HL-60 (cell line): ENCODE measurements around the gene COL18A1.

Source experiments
- DNase-seq, 2 experiments: peaks; one replicate each; pipeline ENCODE4 v3.0.0-alpha.2; 2010 to 2020; ENCODE audit warnings: low read depth in 1 of 2, low spot score in 1 of 2
- H3K27ac ChIP-seq: fragments of 250-450 bp; sonication (Bioruptor Pico); replicated peaks from 2 replicates; pipeline ENCODE4 v1.5.1; 2020; ENCODE audit warnings: mild to moderate bottlenecking, moderate library complexity
- H3K27me3 ChIP-seq: fragments of 250-450 bp; sonication (Bioruptor Pico); 2 replicates; pipeline ENCODE4 v1.5.1; 2021; ENCODE audit warnings: mild to moderate bottlenecking, moderate library complexity; ENCODE audit not compliant: insufficient read depth, poor library complexity, severe bottlenecking
- H3K4me3 ChIP-seq: replicated peaks from 2 replicates; pipeline ENCODE4 v1.5.1; 2011; ENCODE audit warnings: mild to moderate bottlenecking, control low read depth, low read length; ENCODE audit not compliant: insufficient read depth
- GABPA ChIP-seq: IDR thresholded peaks from 2 replicates; pipeline ENCODE4 v1.6.1; 2012; ENCODE audit warnings: low read depth
- POLR2AphosphoS5 ChIP-seq: IDR thresholded peaks from 2 replicates; pipeline ENCODE4 v1.6.1; 2012; ENCODE audit warnings: low read depth
- SPI1 ChIP-seq: IDR thresholded peaks from 2 replicates; pipeline ENCODE4 v1.6.1; 2012; ENCODE audit warnings: low read depth, mild to moderate bottlenecking, borderline replicate concordance
- TF ChIP-seq, protein P1 (sequence below): IDR thresholded peaks from one replicate; pipeline ENCODE4 v1.5.1; 2011; ENCODE audit warnings: low read length, control low read depth, inconsistent platforms; ENCODE audit not compliant: insufficient read depth
- TF ChIP-seq, protein P2 (sequence below): IDR thresholded peaks from 2 replicates; pipeline ENCODE4 v1.6.1; 2012; ENCODE audit warnings: low read depth; ENCODE audit not compliant: insufficient replicate concordance

Gene COL18A1

DNA sequence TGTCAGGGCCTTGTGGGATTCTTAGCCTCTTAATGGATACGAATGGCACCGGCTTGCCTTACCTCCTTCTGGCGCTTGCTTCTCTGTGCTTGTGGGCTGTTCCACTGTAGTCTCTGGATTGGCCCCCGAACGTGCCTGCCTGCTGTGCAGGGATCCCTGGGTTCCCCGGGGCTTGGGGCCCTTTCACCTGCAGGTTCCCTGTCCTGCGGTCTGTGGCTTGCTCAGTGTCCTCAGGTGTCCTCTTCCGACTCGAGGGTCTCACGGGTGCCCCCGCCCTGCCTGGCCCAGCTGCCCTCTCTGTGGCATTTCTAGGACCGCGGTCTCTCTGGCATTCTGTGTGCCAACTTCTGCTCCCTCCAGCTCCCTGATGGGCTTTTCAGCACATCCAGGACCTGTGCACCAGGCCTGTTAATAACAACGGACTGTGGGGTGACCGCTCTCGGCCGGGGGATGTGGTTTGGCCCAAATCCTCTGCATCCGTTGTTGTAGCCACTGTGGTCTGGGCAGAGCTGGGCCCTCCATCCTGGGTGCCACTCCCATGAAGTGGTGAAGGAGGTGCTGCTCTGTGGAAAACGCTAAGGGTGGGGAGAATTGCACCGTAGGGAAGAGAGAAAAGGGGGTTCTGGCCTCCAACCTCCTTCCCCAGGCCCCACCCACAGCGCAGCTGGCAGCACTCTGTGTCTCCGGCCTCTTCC is 12.4 kb downstream of the COL18A1 start:
- no peak overlapping the region for H3K27ac ChIP-seq
- no peak for DNase-seq
- no peak overlapping the region for H3K4me3 ChIP-seq
- TF ChIP-seq GABPA: no peak
- no peak for TF ChIP-seq SPI1
- peaks cover 3% of the 10 kb centered on the region for H3K27me3 ChIP-seq

DNA sequence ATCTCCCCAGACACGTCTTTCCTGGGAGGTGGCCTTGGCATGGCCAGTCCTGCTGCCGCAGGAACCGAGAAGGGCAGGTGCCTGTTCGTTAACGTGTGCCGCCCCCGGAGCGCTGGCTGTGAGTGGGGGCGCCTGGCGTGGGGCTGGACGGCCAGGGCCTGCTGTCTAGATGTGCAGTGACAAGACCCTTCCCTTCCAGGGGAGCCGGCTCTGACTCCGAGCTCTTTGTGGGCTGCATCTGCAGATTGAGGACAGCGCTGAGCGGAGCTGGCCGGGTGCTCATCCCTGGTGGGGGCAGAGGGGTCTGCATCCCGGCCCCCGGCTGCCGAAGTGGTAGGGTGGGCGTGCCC is 13.0 kb downstream of the COL18A1 start:
- DNase-seq: no peak
- TF ChIP-seq GABPA: no peak
- TF ChIP-seq, protein P1, sequence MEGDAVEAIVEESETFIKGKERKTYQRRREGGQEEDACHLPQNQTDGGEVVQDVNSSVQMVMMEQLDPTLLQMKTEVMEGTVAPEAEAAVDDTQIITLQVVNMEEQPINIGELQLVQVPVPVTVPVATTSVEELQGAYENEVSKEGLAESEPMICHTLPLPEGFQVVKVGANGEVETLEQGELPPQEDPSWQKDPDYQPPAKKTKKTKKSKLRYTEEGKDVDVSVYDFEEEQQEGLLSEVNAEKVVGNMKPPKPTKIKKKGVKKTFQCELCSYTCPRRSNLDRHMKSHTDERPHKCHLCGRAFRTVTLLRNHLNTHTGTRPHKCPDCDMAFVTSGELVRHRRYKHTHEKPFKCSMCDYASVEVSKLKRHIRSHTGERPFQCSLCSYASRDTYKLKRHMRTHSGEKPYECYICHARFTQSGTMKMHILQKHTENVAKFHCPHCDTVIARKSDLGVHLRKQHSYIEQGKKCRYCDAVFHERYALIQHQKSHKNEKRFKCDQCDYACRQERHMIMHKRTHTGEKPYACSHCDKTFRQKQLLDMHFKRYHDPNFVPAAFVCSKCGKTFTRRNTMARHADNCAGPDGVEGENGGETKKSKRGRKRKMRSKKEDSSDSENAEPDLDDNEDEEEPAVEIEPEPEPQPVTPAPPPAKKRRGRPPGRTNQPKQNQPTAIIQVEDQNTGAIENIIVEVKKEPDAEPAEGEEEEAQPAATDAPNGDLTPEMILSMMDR: no peak
- TF ChIP-seq SPI1: no peak
- no peak for TF ChIP-seq POLR2AphosphoS5
- TF ChIP-seq, protein P2, sequence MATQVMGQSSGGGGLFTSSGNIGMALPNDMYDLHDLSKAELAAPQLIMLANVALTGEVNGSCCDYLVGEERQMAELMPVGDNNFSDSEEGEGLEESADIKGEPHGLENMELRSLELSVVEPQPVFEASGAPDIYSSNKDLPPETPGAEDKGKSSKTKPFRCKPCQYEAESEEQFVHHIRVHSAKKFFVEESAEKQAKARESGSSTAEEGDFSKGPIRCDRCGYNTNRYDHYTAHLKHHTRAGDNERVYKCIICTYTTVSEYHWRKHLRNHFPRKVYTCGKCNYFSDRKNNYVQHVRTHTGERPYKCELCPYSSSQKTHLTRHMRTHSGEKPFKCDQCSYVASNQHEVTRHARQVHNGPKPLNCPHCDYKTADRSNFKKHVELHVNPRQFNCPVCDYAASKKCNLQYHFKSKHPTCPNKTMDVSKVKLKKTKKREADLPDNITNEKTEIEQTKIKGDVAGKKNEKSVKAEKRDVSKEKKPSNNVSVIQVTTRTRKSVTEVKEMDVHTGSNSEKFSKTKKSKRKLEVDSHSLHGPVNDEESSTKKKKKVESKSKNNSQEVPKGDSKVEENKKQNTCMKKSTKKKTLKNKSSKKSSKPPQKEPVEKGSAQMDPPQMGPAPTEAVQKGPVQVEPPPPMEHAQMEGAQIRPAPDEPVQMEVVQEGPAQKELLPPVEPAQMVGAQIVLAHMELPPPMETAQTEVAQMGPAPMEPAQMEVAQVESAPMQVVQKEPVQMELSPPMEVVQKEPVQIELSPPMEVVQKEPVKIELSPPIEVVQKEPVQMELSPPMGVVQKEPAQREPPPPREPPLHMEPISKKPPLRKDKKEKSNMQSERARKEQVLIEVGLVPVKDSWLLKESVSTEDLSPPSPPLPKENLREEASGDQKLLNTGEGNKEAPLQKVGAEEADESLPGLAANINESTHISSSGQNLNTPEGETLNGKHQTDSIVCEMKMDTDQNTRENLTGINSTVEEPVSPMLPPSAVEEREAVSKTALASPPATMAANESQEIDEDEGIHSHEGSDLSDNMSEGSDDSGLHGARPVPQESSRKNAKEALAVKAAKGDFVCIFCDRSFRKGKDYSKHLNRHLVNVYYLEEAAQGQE: no peak
- no peak overlapping the region for H3K27ac ChIP-seq
- no peak overlapping the region for H3K4me3 ChIP-seq
- peaks cover 3% of the 10 kb centered on the region for H3K27me3 ChIP-seq

DNA sequence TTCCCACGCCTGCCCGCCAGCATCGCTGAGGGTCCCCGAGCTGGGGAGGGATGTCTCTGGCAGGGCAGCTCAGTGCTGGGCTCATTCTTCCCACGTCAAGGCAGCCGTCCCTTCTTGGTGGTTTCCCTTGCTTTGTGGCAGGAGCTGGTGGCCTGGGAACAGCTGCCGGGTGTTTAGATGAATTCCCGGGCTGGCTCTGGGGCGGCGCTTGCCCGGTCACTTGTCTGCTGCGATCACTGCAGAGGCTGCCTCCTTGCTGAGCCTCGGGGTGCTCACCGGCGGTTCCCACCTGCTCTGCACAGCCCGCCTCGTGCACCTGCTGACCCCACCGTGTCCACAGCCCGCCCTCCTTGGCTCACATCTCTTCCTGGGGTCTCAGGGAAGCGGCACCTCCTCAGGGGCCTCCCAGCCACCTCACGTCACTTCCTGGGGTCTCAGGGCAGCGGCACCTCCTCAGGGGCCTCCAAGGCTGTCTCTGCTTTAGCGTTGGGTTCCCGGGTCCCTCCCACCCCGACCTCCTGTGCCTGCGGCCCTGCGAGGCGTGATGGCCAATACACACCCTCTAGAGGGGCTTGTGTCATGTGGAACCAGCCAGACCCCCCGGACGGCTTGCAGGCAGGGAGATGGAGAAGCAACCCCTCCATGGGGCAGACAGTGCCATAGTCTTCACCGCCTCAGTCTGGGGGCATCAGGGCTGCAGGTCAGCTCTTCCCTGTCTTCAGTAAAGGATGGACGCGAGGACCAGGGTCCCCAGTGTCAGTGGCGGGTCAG is 13.5 kb downstream of the COL18A1 start:
- Histone ChIP-seq H3K4me3 (no peak overlapping the region), H3K27me3 (peaks cover 3% of the 10 kb centered on the region), H3K27ac (no peak overlapping the region)
- no peak for DNase-seq
- TF ChIP-seq POLR2AphosphoS5: no peak
- TF ChIP-seq SPI1: no peak
- TF ChIP-seq, protein P2: no peak
- TF ChIP-seq, protein P1: no peak
- no peak for TF ChIP-seq GABPA

GRCh38 chr21:45419162-45419561 is 14.2 kb downstream of the COL18A1 start:
- Histone ChIP-seq H3K27me3 (no peaks in the 10 kb centered on the region), H3K27ac (no peak overlapping the region), H3K4me3 (no peak overlapping the region)
- no peak for DNase-seq
- TF ChIP-seq, protein P1: no peak
- TF ChIP-seq SPI1 (no peak), GABPA (no peak), POLR2AphosphoS5 (no peak)
- TF ChIP-seq, protein P2: no peak
